Choroid plexus epithelial cell (primary cell): ENCODE measurements around the gene GEMIN7.

Experiments
- DNase-seq: peaks from one replicate; pipeline ENCODE4 v3.0.0-alpha.2; 2010; ENCODE audit warnings: low read depth
- H3K4me3 ChIP-seq: 2 replicates; pipeline ENCODE4 v1.5.1; 2011; ENCODE audit warnings: low read depth, mild to moderate bottlenecking, control low read depth, low read length, moderate library complexity
- TF ChIP-seq, protein P1 (sequence below): conservative IDR thresholded peaks from 2 replicates; pipeline ENCODE4 v1.5.1; 2011; ENCODE audit warnings: low read depth, mild to moderate bottlenecking, control low read depth, inconsistent platforms, low read length, moderate library complexity

Gene GEMIN7

DNA sequence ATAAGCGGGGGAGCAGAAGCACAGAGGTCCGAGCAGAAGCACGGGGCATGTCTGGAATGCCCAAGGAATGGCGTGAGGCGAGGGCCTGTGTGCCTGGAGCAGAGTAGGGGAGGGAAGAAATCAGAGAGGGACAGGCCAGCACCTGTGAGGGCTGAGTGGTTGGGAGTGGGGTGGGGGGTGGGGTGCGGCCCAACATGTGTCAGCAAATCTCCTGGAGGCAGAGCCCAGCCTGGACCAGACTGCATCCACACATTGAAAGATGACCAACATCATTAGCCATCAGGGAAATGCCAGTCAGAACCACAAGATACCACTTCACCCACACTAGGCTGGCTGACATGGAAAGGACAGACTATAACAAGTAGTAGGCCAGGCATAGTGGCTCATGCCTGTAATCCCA is 29.0 kb upstream of the GEMIN7 start:
- DNase-seq = no peak
- no peak overlapping the region for H3K4me3 ChIP-seq
- TF ChIP-seq, protein P1, sequence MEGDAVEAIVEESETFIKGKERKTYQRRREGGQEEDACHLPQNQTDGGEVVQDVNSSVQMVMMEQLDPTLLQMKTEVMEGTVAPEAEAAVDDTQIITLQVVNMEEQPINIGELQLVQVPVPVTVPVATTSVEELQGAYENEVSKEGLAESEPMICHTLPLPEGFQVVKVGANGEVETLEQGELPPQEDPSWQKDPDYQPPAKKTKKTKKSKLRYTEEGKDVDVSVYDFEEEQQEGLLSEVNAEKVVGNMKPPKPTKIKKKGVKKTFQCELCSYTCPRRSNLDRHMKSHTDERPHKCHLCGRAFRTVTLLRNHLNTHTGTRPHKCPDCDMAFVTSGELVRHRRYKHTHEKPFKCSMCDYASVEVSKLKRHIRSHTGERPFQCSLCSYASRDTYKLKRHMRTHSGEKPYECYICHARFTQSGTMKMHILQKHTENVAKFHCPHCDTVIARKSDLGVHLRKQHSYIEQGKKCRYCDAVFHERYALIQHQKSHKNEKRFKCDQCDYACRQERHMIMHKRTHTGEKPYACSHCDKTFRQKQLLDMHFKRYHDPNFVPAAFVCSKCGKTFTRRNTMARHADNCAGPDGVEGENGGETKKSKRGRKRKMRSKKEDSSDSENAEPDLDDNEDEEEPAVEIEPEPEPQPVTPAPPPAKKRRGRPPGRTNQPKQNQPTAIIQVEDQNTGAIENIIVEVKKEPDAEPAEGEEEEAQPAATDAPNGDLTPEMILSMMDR = no peak

DNA sequence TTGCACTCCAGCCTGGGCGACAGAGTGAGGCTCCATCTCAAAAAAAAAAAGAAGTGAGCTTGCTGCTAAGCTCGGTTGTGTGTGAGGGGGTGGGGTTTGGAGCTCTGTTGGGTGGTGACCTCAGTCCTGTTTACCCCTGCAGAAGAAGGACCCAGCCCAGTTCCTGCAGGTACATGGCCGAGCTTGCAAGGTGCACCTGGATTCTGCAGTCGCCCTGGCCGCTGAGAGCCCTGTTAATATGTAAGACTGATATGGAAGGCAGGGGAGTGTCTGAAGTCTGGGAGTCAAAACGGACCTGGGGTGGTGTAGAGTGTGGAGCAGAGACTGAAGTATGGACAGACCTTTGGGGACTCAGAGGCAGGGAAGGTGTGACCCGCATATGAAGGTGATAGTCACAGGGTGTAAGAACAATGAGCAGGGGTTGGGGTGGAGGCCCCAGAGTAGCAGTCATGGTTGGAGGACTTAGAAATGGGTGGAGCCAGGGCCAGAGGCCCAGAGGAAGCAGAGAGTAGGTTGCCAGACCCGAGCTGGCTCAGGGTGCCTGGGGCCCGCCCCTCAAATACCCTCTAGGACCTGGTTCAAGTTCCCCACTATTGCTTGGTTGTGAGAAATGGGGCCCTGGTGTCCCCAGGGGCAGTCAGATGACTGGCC is 27.0 kb upstream of the GEMIN7 start:
- TF ChIP-seq, protein P1 = no peak
- no peak overlapping the region for H3K4me3 ChIP-seq
- DNase-seq = no peak

DNA sequence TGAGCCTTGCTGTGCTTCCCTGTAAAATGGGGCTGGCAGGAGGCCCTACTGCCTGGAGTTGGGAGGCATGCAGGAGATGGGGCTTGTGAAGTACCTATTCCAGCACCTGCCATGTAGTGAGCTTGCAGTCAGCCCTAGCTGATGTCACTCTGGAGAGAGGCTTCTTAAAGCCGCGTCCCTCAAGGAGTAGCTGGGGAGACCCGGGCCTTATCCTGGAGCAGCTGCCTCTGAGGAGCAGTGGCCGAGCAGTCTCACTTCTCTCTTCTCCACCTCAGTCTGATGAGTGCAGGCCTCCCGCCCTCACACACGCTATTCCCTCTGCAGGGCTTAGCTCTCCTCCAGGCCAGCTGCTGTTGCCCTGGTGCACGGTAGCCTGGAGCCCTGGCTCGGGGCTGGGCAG is 22.2 kb upstream of the GEMIN7 start:
- TF ChIP-seq, protein P1 = no peak
- no peak for DNase-seq
- H3K4me3 ChIP-seq = no peak overlapping the region

DNA sequence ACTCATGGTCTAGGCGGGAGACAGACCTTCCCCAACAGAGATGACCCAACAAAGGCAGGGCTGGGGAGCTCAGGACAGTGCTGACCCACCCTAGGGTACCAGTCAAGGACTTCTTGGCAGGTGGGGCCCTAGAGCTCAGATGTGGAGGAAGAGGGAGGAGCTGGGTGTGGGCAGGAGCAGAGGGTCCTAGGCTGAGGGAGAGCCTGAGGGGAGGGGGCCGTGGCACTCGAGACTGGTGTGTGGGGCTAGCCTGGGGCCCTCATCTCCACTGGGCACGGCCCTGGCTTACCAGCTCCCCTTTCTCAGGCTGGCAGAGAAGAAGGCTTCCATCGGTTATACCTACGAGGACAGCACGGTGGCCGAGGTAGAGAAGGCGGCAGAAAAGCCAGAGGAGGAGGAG is 21.6 kb upstream of the GEMIN7 start:
- H3K4me3 ChIP-seq = no peak overlapping the region
- DNase-seq = no peak
- TF ChIP-seq, protein P1 = no peak

DNA sequence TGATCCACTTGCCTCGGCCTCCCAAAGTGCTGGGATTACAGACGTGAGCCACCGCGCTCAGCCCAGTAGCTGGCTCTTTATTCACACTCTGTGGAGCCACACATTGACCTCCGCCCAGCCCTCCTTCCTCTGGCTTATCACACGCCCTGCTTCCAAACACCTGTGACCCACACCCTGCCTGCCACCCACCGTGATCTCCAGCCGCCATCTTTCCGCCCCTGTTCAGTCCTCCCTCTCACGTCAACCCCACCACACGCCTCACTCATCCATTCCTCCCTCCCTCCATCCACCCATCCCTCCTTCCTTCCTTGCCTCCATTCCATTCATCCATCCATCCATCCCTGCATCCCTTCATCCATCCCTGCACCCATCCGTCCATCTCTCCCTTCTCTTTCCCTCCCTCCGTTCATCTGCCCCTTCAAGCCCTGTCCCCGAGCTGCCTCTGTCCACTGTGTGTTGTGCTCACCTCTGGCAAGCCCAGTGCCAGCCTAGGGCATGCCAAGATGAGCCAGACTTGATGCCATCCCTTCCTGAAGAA is 20.4 kb upstream of the GEMIN7 start:
- TF ChIP-seq, protein P1 = no peak
- no peak overlapping the region for H3K4me3 ChIP-seq
- DNase-seq = no peak

DNA sequence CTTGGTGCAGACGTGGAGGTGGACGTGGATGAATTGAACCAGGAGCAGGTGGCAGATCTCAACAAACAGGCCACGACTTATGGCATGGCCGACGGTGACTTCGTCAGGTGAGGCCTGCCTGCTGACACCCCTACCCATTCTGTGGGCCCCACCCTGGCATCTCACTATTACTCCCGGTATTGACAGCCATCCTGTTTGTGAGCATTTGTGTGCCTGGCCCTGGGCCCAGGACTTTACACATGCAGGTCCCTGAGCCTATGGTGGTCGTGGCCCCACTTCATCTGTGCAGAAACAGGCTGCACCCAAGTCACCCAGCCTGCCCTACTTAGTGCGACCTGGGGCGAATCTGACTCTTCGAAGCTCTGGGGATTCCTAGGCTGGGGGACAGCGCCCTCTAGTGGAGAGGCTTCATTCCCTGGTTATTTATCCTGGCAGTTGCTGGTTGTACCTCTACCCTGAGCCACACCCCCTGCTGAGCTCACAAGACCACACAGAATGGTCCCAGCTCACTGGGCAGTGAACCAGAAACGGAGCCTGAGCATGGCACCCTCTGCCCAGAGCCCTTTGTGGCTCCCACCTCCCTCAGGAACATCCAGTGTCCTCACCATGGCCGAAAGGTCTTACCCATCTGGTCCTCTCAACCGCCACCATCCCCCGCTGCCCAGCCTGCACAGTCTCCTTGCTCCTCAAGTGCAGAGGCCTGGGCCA is 19.6 kb upstream of the GEMIN7 start:
- peak; percentile 87 for DNase-seq
- TF ChIP-seq, protein P1 = peak; percentile 90
- H3K4me3 ChIP-seq = no peak overlapping the region
